Fibroblast of mammary gland (primary cell): Measurements from ENCODE around the gene TP53AIP1.

Experiments
- DNase-seq: peaks from one replicate; pipeline ENCODE4 v3.0.0-alpha.2; 2010; ENCODE audit warnings: low read depth
- H3K4me3 ChIP-seq: 2 replicates; pipeline ENCODE4 v1.5.1; 2011; ENCODE audit warnings: low read depth, mild to moderate bottlenecking, low read length, moderate library complexity; ENCODE audit not compliant: control insufficient read depth
- TF ChIP-seq, protein P1 (sequence below): conservative IDR thresholded peaks from 2 replicates; pipeline ENCODE4 v1.5.1; 2011; ENCODE audit warnings: low read depth, low read length, inconsistent platforms; ENCODE audit not compliant: control insufficient read depth, insufficient read depth

Gene TP53AIP1

DNA sequence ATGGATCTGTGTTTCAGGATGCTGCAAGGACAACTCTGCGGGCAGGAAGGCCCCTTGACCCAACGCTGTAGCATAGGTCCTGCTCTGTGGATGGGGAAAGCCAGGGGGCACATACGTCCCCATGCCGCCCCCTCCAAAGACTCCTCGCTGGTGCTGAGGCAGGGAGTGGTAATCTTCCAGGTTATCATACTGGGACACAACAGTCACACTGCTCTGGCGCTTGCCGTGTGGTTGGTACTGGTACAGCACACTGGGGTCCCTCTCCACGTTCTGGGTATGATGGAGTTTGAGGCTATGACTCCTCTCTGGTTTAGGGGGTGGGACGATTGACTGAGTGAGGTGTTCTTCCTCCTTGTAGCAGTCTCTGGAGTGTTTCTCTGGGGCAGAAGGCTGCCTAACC, 26.2 kb upstream of the TP53AIP1 start:
- DNase-seq, result no peak
- H3K4me3 ChIP-seq, result no peak overlapping the region
- TF ChIP-seq, protein P1, sequence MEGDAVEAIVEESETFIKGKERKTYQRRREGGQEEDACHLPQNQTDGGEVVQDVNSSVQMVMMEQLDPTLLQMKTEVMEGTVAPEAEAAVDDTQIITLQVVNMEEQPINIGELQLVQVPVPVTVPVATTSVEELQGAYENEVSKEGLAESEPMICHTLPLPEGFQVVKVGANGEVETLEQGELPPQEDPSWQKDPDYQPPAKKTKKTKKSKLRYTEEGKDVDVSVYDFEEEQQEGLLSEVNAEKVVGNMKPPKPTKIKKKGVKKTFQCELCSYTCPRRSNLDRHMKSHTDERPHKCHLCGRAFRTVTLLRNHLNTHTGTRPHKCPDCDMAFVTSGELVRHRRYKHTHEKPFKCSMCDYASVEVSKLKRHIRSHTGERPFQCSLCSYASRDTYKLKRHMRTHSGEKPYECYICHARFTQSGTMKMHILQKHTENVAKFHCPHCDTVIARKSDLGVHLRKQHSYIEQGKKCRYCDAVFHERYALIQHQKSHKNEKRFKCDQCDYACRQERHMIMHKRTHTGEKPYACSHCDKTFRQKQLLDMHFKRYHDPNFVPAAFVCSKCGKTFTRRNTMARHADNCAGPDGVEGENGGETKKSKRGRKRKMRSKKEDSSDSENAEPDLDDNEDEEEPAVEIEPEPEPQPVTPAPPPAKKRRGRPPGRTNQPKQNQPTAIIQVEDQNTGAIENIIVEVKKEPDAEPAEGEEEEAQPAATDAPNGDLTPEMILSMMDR, result no peak

DNA sequence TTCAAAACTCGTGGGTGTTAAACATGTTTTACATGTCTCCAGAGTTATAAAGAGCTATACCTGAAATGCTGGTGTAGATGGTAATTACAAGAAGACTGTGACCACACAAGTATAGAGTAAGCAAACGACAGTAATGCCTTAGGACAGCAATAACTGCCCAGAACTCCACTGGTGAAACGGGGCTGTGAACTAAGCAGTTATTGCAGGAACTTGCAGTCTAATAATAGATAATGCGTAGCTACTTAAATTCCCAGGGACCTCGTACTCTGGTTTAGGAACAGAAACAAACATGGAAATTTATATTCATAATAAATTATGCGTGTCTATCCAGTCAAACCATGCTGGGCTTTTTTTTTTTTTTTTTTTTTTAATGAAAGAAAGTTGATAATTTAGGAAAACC, 24.9 kb upstream of the TP53AIP1 start:
- TF ChIP-seq, protein P1, result no peak
- DNase-seq, result no peak
- H3K4me3 ChIP-seq, result no peak overlapping the region

DNA sequence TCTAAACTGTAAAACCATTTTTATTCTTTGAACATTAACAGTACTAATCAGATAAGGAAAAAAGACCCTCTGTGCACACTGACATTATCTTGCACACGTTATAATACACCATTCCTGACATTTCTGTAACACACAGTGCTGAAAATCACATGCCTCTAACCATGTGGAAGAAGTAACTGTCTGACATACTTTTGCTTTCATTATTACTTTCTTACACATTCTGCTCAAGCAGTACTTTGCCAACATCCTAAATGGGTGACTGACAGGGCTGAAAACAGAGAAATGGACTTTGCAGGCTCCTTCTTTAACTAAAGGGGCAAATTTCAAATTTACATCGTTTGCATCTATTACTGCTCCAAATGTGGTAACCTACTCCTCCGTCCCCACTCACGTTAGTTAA, 22.8 kb upstream of the TP53AIP1 start:
- TF ChIP-seq, protein P1, result no peak
- no peak overlapping the region for H3K4me3 ChIP-seq
- no peak for DNase-seq

DNA sequence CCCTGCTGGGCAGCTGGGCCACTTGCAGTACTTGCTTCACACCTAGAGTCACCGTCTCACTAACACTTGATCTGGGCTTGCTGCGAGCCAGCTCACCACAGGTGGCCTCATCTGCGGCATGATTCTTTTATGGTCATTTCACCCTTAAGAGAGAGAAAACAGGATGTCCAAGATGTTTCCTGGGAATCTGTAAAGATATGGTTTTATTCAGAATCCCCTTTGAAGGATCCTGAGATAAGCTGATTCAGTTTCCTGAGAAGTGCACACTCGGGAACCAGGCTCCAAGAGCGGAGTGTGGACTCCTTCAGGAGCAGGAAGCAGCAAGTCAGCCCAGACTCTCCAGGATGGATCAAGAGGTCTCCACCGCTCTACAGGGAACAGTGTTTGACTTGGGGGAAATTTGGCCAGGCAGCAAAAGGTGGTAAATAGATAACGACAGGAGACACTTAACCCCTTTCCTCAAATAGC, 21.8 kb upstream of the TP53AIP1 start:
- TF ChIP-seq, protein P1, result no peak
- no peak for DNase-seq
- H3K4me3 ChIP-seq, result no peak overlapping the region

DNA sequence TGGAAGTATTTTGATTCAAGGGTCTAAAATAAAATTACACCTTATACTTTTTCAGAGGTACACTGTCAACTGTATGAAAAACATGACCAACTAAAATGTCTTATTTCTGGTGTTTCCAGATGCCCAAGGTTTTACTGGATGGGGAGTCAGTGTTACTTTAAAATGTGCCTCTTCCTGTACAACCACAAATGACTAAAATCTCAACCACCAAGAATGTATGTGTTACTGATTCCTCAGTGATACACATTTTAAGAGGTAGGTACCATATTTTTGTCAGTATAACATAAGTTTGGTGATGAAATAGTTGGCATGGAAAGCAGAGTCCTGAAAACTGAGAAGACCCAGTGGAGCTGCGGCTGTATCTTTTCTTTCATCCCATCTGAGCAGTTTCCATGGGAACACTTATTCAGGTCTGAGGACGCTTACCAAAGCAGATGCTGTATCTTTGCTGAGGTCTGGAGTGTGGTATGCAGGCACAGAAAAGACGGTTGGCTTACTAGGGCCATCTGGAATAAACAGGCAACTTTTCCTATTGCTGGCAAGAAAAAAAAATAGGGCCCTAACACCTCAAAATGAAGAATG, 21.2 kb upstream of the TP53AIP1 start:
- TF ChIP-seq, protein P1, result no peak
- H3K4me3 ChIP-seq, result no peak overlapping the region
- DNase-seq, result no peak

DNA sequence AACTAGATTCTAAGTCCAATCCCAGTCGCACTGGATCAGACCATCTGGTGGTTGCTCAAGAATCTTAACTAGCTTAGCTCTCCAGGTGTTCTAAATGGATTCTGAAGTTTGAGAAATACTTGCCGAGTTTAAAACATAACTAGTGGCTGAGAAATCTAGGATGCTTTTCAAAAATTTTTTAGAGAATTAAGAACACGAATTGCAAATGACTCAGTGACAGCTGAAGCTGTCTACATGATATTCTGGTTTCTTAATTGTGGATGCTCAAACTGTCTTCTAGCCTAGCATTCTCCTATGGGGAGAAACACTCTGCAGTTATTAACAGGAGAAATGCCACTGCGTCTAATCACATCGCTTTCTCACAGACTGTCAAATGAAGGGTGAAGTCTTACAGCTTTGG, 20.2 kb upstream of the TP53AIP1 start:
- TF ChIP-seq, protein P1, result no peak
- no peak overlapping the region for H3K4me3 ChIP-seq
- DNase-seq, result no peak

DNA sequence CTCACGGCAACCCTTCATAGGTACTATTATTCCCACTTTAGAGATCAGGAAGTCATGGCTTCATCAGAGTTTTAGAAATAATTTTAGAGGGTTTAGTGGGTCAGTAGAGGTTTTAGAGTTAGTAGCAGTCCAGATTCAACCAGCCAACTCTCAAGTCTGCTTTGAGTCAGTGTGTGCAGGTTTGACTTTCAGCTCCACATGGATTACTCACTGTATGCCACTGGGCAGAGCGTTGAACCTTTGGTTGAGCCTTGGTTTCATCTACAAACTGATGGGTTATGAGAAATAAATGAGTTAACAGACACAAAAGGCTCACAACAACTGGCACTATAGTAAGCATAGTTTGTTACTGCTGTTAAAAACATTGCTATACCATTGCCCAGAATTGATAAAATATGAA, 19.0 kb upstream of the TP53AIP1 start:
- no peak overlapping the region for H3K4me3 ChIP-seq
- DNase-seq, result no peak
- TF ChIP-seq, protein P1, result no peak
